A204.1 (cell line): Measurements from ENCODE around the gene OIP5.
"Not testable (repeated sequence)": the region's sequence is repeated elsewhere in the genome, so short reads cannot be mapped to it uniquely, and the experiment has no call there.

Source experiments
- FAIRE-seq: peaks from 2 replicates; lab custom pipeline; 2012; peaks lifted over from hg19 to GRCh38; lab: Jason Lieb, UNC

The OIP5 gene

DNA sequence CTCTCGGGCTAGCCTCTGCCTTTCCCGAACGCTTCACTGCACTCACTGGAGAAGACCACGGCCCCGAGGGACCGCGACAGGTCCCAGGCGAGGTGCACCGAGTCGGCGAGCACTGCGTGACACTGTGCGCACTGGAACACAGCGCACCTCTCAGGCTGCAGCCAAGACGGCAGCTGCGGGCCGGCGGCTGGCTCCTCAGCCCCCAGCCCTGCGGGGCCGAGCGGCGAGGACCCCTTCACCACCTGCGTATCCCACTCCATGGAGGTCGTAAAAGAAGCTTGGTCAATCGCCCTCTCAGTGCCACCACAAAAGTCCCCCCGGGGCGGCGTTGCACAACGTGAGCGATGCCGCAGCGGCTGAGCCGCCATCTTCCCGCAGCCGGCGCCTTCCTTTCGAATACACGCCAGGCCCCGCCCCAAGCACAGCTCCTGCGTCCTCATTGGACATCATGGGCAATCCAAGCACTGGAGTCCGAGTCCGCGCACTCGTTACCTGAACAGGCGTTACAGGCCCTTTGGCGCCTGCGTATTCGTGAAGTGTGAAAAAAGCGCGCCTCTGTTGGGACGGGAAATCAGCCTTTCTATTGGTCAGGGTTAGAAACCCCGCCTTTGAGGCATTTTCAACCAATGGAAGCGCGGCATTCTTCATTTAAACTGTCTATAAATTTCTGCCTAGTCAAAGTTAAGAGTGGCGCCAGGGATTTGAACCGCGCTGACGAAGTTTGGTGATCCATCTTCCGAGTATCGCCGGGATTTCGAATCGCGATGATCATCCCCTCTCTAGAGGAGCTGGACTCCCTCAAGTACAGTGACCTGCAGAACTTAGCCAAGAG, at the start of gene OIP5, which contains the start of gene NUSAP1:
TSS of gene OIP5 (minus strand) at position 398 of the 832 bp plus-strand sequence. CDS start at position 368, 30 bp downstream.
TSS of gene NUSAP1 (plus strand) at position 688 of the 832 bp plus-strand sequence. CDS start at position 765, 77 bp downstream.
- FAIRE-seq: peak; percentile 99

- FAIRE-seq: no peak
Observed at GRCh38 chr15:41377978-41378377, 45.6 kb upstream of the OIP5 start.

GRCh38 chr15:41367418-41367817, 35.0 kb upstream of the OIP5 start:
- no peak for FAIRE-seq

GRCh38 chr15:41354371-41354770, 22.0 kb upstream of the OIP5 start:
- FAIRE-seq: no peak

- no peak for FAIRE-seq
Observed at GRCh38 chr15:41350057-41350717, 17.8 kb upstream of the OIP5 start.

GRCh38 chr15:41347236-41347635, 14.8 kb upstream of the OIP5 start:
- no peak for FAIRE-seq

- no peak for FAIRE-seq
Observed at GRCh38 chr15:41341519-41341918, 9.1 kb upstream of the OIP5 start.

DNA sequence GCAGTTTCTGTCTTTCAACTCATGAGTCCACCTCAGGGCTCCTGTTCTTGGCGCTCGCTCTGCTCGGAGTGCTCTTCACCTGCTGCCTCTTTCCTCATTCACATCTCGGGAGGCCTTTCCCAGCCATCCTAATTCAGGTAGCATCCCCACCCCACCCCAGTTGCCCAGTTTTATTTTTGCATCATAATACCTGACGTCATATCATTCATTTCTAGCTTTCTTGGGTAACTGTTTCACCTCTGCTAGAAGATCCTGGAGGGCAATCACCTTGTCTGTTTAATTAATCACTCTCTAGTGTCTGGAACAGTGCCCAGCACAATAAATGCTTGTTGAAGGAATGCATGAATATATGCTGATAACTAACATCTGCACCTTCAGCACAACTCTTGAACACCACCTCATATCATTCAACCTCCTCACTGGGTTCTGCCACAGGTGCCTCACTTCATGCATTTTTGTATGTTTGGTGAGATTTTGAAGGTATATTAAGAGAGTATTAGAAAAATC, 7.9 kb upstream of the OIP5 start:
- no peak for FAIRE-seq

GRCh38 chr15:41337631-41338522, 5.5 kb upstream of the OIP5 start:
- no peak for FAIRE-seq

DNA sequence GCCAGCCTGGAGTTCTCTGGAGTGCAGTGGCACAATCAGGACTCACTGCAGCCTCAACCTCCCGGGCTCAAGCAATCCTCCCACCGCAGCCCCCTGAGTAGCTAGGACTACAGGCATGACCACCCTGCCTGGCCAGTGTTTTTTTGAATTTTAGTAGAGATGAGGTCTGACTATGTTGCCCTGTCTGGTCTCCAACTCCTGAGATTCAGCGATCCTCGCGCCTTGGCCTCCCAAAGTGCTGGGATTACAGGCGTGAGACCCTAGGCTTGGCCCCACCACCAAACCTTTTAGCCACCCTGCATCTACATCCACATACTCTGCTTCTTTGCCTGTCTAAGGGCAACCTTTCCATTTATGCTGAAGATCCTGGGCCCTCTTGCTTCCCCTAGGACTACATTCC, 4.7 kb upstream of the OIP5 start:
- FAIRE-seq: no peak

DNA sequence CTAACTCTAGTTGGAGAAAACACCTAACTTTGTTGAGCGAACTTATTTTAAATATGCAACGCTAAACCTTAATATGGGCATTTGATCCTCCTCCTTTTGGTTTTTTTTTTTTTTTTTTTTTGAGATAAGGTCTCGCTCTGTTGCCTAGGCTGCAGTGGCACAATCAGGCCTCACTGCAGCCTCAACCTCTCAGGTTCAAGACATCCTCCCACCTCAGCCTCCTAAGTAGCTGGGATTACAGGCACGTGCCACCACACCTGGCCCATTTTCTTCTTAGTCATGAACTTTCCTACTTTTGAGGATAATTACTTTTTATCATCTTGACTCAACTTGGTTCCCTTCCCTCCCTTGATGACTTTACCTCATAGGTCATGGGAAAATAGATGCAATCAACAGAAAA, 4.2 kb upstream of the OIP5 start:
- FAIRE-seq: no peak

DNA sequence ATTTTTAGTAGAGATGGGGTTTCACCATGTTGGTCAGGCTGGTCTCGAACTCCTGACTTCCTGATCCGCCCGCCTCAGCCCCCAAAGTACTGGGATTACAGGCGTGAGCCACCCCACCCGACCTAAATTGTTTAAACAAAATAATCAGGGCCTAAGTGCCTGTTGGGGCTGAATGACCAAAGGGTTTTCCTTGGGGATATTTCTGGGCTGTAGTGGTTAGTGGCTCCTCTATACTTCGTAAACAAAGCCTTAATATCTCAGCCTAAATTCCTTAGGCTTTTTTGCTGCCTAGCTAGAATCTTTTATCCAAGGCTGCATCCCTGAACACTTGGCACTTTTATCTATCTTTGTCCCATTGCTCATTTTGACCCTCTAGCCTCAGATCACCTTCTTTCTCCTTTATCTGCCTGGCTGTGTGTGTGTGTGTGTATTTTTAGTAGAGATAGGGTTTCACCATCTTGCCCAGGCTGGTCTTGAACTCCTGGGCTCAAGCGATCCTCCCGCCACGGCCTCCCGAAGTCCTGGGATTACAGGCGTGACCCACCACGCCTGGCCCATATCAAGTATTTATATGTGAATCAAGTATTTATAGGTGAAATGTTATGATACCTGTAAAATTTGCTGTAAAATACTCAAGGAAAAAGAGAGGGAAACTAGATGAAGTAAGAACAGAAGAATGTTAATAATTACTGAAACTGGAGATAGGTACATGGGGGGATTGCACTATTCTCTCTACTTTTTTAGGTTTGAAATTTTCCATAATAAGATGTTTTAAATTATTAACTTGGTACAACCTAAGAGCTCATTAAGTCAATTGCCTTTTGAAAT, 2.1 kb upstream of the OIP5 start:
- no peak for FAIRE-seq

DNA sequence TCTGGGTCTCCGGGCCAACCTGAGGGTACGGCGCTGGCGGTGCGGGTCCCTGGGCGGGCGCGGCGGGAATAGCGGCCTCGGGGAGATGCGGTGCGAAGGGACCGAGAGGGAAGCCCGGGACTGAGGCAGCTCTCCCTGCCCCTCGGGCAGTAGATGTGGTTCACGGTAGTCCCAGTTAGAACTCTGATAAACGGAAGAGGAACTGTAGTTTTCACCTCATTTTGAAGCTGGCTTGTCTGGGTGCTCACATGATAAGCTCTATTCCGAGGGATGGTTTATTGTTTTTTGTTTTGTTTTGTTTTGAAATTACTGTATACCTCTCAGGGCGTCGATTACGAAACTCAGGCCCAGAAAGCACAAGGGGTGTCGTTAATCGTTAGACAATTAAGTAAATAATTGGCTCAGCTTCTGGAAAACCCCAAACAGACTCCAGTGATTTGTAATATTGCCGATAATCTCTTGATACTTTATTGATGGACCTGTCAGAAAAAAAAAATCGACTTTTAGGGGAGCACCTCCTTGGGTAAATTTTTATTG, 703 bp upstream of the OIP5 start:
- no peak for FAIRE-seq

- FAIRE-seq: no peak
Observed at GRCh38 chr15:41331833-41332193, 578 bp downstream of the OIP5 start.

DNA sequence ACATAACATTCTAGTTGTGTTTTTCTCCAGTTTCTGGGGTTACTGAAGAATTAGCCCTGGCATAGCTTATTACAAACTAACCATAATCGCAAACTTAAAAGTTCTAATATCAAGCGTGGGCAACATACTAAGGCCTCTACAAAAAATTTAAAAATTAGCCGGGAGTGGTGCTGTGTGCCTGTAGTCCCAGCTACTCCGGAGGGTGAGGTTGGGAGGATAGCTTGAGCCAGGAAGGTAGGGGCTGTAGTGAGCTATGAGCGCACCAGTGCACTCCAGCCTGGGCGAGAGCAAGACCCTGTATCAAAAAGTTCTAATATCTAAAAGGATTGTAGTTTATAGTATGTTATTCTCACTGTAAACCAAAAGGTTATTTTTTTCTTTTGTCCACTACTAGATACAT, 1.1 kb downstream of the OIP5 start:
- FAIRE-seq: no peak

DNA sequence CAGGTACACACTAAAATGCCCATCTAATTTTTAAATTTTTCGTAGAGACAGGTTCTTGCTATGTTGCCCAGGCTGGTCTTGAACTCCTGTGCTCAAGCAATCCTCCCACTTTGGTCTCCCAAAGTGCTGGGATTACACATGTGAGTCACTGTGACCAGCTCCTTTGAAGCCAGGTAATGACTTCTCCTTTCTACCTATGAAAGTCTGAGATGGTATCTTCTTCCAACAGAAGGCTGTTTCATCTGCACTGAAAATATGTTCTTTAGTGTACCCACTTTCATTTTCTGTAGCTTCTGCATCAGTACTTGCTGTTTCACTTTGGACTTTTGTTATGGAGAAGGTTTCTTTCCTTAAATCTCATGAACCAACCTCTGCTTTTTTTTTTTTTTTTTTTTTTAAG, 8.8 kb downstream of the OIP5 start:
- no peak for FAIRE-seq

GRCh38 chr15:41320805-41321330, 11.5 kb downstream of the OIP5 start:
- not testable (repeated sequence) for FAIRE-seq

GRCh38 chr15:41309226-41309905, 23.0 kb downstream of the OIP5 start:
- peak; percentile 11 for FAIRE-seq

DNA sequence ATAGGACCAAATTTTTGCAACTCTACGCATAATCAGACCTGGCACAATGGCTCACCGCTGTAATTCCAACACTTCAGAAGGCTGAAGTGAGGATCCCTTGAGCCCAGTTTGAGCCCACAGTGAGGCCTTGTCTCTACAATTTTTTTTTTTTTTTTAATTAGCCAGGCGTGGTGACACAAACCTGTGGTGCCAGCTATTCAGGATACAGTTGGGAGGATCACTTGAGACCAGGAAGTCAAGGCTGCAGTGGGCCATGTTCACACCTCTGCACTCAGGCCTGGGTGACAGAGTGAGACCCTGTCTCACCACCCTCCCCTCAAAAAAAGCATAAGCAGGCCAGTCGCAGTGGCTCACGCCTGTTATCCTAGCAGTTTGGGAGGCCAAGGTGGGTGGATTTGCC, 24.7 kb downstream of the OIP5 start:
- no peak for FAIRE-seq

DNA sequence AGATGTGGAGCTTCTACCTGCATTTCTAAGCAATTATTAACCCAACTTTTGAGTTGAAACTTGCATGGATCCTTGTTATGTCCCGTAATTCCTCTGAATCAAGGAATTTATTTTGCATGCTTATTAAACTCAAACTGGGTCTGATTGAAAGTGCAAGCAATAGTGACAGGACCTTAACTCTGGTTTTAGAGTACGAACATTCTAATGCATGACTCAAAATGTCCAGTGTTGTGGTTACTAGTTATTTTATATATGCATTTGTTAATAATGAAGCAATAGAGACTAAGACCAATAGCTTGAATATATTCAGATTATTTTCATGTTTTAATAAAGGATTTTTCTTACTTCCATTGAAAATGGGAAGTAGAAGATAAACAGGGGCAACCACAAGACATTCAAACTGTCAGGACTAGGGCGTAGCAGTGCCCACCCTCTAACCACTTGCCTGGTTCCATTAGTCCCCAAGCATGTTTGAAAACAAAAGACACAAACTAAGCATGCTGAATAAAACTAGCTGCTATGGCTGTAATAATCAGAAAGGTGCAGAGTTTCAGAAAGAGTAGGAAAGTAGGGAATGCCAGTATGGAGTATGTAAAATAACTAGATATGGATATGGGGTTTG, 28.1 kb downstream of the OIP5 start:
- FAIRE-seq: no peak
